H1 (cell line): ENCODE data around the gene DHX57. TPM values are rescaled to one million over a fixed set of nuclear protein-coding genes. Genes with fewer than 3 reads are reported as not detected.

Experiments
- CTCF ChIA-PET: fragments of 300-600 bp; sonication (Branson Sonifier 250); formaldehyde crosslinking; loops from one replicate; lab custom pipeline; 2021; ENCODE audit not compliant: partially characterized antibody; lab: Charles Lee
- POLR2A ChIA-PET: fragments of 300-600 bp; sonication (Branson Sonifier 250); formaldehyde crosslinking; loops from one replicate; lab custom pipeline; 2021; ENCODE audit warnings: inconsistent platforms; ENCODE audit not compliant: partially characterized antibody; lab: Charles Lee
- DNase-seq, 2 experiments: peaks; one replicate each; pipeline versions ENCODE4 v3.0.0 to v3.0.0-alpha.2; 2010 to 2022; ENCODE audit warnings: low spot score in 2 of 2, low read depth in 1 of 2, mixed read lengths in 1 of 2
- FAIRE-seq: peaks from 2 replicates; lab custom pipeline; 2011; peaks lifted over from hg19 to GRCh38; lab: Jason Lieb, UNC
- H2AFZ ChIP-seq: 2 replicates; pipeline ENCODE4 v1.8.1; 2012; ENCODE audit warnings: low read length, inconsistent platforms
- H2AK5ac ChIP-seq: 2 replicates; pipeline ENCODE4 v1.6.1; 2013; ENCODE audit warnings: low read depth, low read length
- H2BK120ac ChIP-seq: replicated peaks from 2 replicates; pipeline ENCODE3; 2013; ENCODE audit warnings: low read depth, low read length, inconsistent platforms
- H2BK12ac ChIP-seq: 2 replicates; pipeline ENCODE4 v1.6.1; 2013; ENCODE audit warnings: low read depth, low read length
- H2BK15ac ChIP-seq: 2 replicates; pipeline ENCODE4 v1.6.1; 2013; ENCODE audit warnings: low read length
- H2BK20ac ChIP-seq: 2 replicates; pipeline ENCODE4 v1.6.1; 2013; ENCODE audit warnings: low read length
- H2BK5ac ChIP-seq: 2 replicates; pipeline ENCODE4 v1.6.1; 2013; ENCODE audit warnings: low read depth, low read length
- H3K14ac ChIP-seq: 2 replicates; pipeline ENCODE4 v1.6.1; 2013; ENCODE audit warnings: inconsistent platforms; ENCODE audit not compliant: insufficient read length
- H3K18ac ChIP-seq: 2 replicates; pipeline ENCODE4 v1.6.1; 2013; ENCODE audit warnings: low read length; ENCODE audit errors: extremely low read depth
- H3K23ac ChIP-seq: 2 replicates; pipeline ENCODE4 v1.6.1; 2013; ENCODE audit warnings: inconsistent platforms; ENCODE audit not compliant: insufficient read length
- H3K23me2 ChIP-seq: 2 replicates; pipeline ENCODE4 v1.6.1; 2013; ENCODE audit warnings: low read depth, low read length
- H3K27ac ChIP-seq: 2 replicates; pipeline ENCODE4 v1.6.1; 2011; ENCODE audit warnings: low read depth, low read length, inconsistent platforms
- H3K27me3 ChIP-seq, 4 experiments: replicated peaks in 1 of 4; 1 replicate in 1 of 4; 2 replicates in 3 of 4; pipeline versions ENCODE4 v1.6.1 to v1.8.1; 2011 to 2013; ENCODE audit warnings: low read length in 3 of 4, mild to moderate bottlenecking in 3 of 4, inconsistent platforms in 2 of 4, mixed read lengths in 2 of 4, moderate library complexity in 1 of 4; ENCODE audit not compliant: control insufficient read depth in 3 of 4, insufficient read depth in 3 of 4; ENCODE audit errors: extremely low read depth in 1 of 4
- H3K36me3 ChIP-seq, 4 experiments: 2 replicates each; pipeline versions ENCODE4 v1.6.1 to v1.8.1; 2011 to 2013; ENCODE audit warnings: mild to moderate bottlenecking in 4 of 4, low read length in 3 of 4, moderate library complexity in 2 of 4, control low read depth in 1 of 4, inconsistent platforms in 1 of 4; ENCODE audit not compliant: insufficient read depth in 4 of 4, control insufficient read depth in 2 of 4
- H3K4ac ChIP-seq: replicated peaks from 2 replicates; pipeline ENCODE3; 2013; ENCODE audit warnings: low read length, low read depth, mixed read lengths, inconsistent platforms; ENCODE audit not compliant: insufficient read length
- H3K4me1 ChIP-seq, 4 experiments: replicated peaks in 1 of 4; 1 replicate in 1 of 4; 2 replicates in 3 of 4; pipeline versions ENCODE4 v1.6.1 to v1.8.1; 2011 to 2013; ENCODE audit warnings: low read length in 3 of 4, inconsistent platforms in 2 of 4, mixed read lengths in 1 of 4; ENCODE audit not compliant: insufficient read depth in 4 of 4, control insufficient read depth in 3 of 4
- H3K4me2 ChIP-seq, 2 experiments: 2 replicates each; pipeline versions ENCODE4 v1.6.1 to v1.8.1; 2011 to 2013; ENCODE audit warnings: low read depth in 2 of 2, low read length in 2 of 2, control low read depth in 1 of 2, inconsistent platforms in 1 of 2, mild to moderate bottlenecking in 1 of 2; ENCODE audit not compliant: insufficient read depth in 1 of 2
- H3K4me3 ChIP-seq, 4 experiments: fragments of 200-600, 300-600 bp in 1 of 4; sonication (generic), shearing (Covaris generic), sonication (Bioruptor Twin) in 1 of 4; 2 replicates each; pipeline versions ENCODE4 v1.5.1 to v1.8.1; 2011 to 2016; ENCODE audit warnings: low read length in 4 of 4, low read depth in 3 of 4, control low read depth in 2 of 4, inconsistent platforms in 2 of 4, mild to moderate bottlenecking in 2 of 4, mixed read lengths in 1 of 4, moderate library complexity in 1 of 4; ENCODE audit not compliant: insufficient read depth in 2 of 4; ENCODE audit errors: extremely low read depth in 1 of 4
- H3K56ac ChIP-seq: replicated peaks from 2 replicates; pipeline ENCODE3; 2013; ENCODE audit warnings: low read depth, mild to moderate bottlenecking, mixed read lengths, low read length, inconsistent platforms; ENCODE audit not compliant: insufficient read length
- H3K79me1 ChIP-seq: 2 replicates; pipeline ENCODE4 v1.6.1; 2013; ENCODE audit warnings: low read depth, low read length, control low read depth
- H3K79me2 ChIP-seq, 2 experiments: 2 replicates each; pipeline versions ENCODE4 v1.6.1 to v1.8.1; 2012 to 2013; ENCODE audit warnings: low read length in 2 of 2, mild to moderate bottlenecking in 2 of 2, inconsistent platforms in 1 of 2; ENCODE audit not compliant: insufficient read depth in 2 of 2, control insufficient read depth in 1 of 2
- H3K9ac ChIP-seq, 4 experiments: replicated peaks in 1 of 4; 1 replicate in 1 of 4; 2 replicates in 3 of 4; pipeline versions ENCODE4 v1.6.1 to v1.8.1; 2011 to 2013; ENCODE audit warnings: low read depth in 3 of 4, low read length in 3 of 4, control low read depth in 2 of 4, mild to moderate bottlenecking in 2 of 4, moderate library complexity in 2 of 4, inconsistent platforms in 1 of 4; ENCODE audit errors: extremely low read depth in 1 of 4
- H3K9me3 ChIP-seq, 2 experiments: 2 replicates each; pipeline versions ENCODE4 v1.6.1 to v1.8.1; 2012 to 2013; ENCODE audit warnings: mild to moderate bottlenecking in 2 of 2, moderate library complexity in 2 of 2, control low read depth in 1 of 2, inconsistent platforms in 1 of 2, low read depth in 1 of 2, low read length in 1 of 2, mixed read lengths in 1 of 2; ENCODE audit not compliant: insufficient read depth in 2 of 2
- H4K20me1 ChIP-seq, 2 experiments: replicated peaks in 1 of 2; 2 replicates each; pipeline versions ENCODE3 to v1.8.1; 2011 to 2013; ENCODE audit warnings: inconsistent platforms in 2 of 2, low read length in 2 of 2, mild to moderate bottlenecking in 1 of 2; ENCODE audit not compliant: insufficient read depth in 2 of 2, control insufficient read depth in 1 of 2
- H4K5ac ChIP-seq: 2 replicates; pipeline ENCODE4 v1.6.1; 2013; ENCODE audit warnings: low read length, low read depth, mixed read lengths, inconsistent platforms; ENCODE audit not compliant: insufficient read length
- H4K8ac ChIP-seq: 2 replicates; pipeline ENCODE4 v1.8.0; 2013; ENCODE audit warnings: mild to moderate bottlenecking, moderate library complexity, low read length, inconsistent platforms; ENCODE audit not compliant: insufficient read depth; ENCODE audit errors: extremely low read depth
- H4K91ac ChIP-seq: replicated peaks from 2 replicates; pipeline ENCODE3; 2013; ENCODE audit warnings: low read length, mixed read lengths, inconsistent platforms; ENCODE audit not compliant: insufficient read length
- EP300 ChIP-seq, 2 experiments: IDR thresholded peaks; 1 replicate in 1 of 2; 2 replicates in 1 of 2; pipeline ENCODE4 v1.6.1; 2011 to 2012; ENCODE audit warnings: low read depth in 2 of 2, low read length in 2 of 2, mild to moderate bottlenecking in 2 of 2, borderline replicate concordance in 1 of 2, inconsistent platforms in 1 of 2, moderate library complexity in 1 of 2
- polyA plus RNA-seq, 7 experiments: library from polyadenylated mRNA; depleted of rRNA in 3 of 7; stranded (reverse) in 5 of 7; unstranded in 2 of 7; fragments of >200 nt in 5 of 7; fragments of 200-250 nt in 2 of 7; gene quantifications; 1 replicate in 5 of 7; 2 replicates in 1 of 7; 4 replicates in 1 of 7; pipeline versions ENCODE4 v1.2.1 to v1.2.3, GENCODE V29; 2011 to 2013; ENCODE audit warnings: missing spikeins in 2 of 7, mixed read lengths in 2 of 7
- total RNA-seq: library from RNA; stranded (reverse); fragmentation: NEBNext Ultra II Directional; extraction: Animal tissue kit (Norgen Biotek cat#: 25700); gene quantifications from 2 replicates; pipeline ENCODE4 v1.2.1, GENCODE V29; 2021

Gene DHX57
- total and polyA plus RNA-seq, 2 of the 8 experiments (the other 6 are each of a cell fraction or from before 2014, with no cell fraction given): 10.7 to 32.9 TPM

- Histone ChIP-seq H3K79me2 (no peaks in the 10 kb centered on the region), H4K8ac (no peak overlapping the region), H4K91ac (no peak overlapping the region), H3K9ac (no peak overlapping the region), H3K4me3 (no peak overlapping the region), H3K4me1 (no peaks in the 10 kb centered on the region), H4K5ac (no peak overlapping the region), H3K36me3 (no peaks in the 10 kb centered on the region), H3K23ac (no peak overlapping the region), H2BK15ac (no peak overlapping the region), H3K4ac (no peak overlapping the region), H3K4me2 (no peak overlapping the region), H4K20me1 (no peaks in the 10 kb centered on the region), H2BK120ac (no peak overlapping the region), H3K9me3 (no peaks in the 10 kb centered on the region), H2AK5ac (no peak overlapping the region), H2BK20ac (no peak overlapping the region), H3K14ac (no peak overlapping the region), H3K18ac (no peak overlapping the region), H2BK12ac (no peak overlapping the region), H3K23me2 (no peaks in the 10 kb centered on the region), H3K56ac (no peak overlapping the region), H3K27ac (no peak overlapping the region), H3K27me3 (no peaks in the 10 kb centered on the region), H3K79me1 (no peaks in the 10 kb centered on the region), H2AFZ (no peak overlapping the region), H2BK5ac (no peak overlapping the region)
- DNase-seq: no peak
- POLR2A ChIA-PET: no interaction called here
- FAIRE-seq: no peak
- CTCF ChIA-PET: no interaction called here
- no peak for TF ChIP-seq EP300 (IDR thresholded peaks at IDR 0.05; ENCODE audit: borderline replicate concordance in 1 of 2, low read depth in 2 of 2, low read length in 2 of 2)
Measured at GRCh38 chr2:38886063-38886462, 10.3 kb upstream of the DHX57 start.
